GM21737 (cell line): ENCODE data around the gene CLEC10A.
"Not testable (repeated sequence)": the region's sequence is repeated elsewhere in the genome, so short reads cannot be mapped to it uniquely, and the experiment has no call there.

Experiments
- ATAC-seq: cut with Tn5 transposase; IDR thresholded peaks from one replicate; pipeline ENCODE4 v1.9.1; 2021; ENCODE audit warnings: mild to moderate bottlenecking, moderate library complexity; ENCODE audit not compliant: unreplicated experiment

CLEC10A gene

DNA sequence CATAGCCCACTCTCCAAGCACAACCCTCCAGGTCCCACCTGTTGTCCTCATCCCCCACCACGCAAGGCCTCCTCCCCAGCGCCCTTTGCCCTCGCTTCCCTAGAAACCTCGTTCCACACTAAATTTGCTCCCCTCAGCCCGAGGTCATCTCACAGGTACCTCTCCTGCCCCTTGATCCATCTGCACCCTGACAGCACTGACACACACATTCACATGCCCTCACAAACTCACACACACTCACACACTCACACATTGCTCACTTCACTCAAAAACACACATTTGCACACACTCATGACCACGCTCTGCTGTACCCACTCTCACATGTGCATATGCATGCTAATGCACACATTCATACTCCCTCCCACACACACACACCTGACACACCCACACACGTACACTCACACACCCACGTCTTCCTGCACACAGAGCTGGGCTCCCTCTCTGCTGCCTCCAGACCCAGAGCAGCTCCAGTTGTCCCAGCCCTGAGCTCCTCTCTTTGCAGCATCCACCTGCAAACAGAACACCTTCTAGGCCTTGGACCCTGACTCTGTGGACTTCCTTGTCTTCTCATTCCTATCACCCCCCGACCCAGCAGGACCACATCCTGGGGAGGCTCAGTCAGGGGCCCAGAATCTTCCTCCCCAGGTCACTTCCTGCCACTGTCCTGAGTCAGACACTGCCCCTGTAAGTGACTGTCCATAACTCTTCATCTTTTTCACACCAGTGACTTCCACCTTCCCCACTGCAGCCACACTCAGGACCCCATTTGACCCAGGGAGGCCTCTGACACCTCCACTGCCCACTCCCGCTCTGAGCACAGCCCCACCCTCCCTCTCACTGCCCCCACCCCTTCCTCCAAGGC lies 29.6 kb upstream of the CLEC10A start:
- no peak for ATAC-seq

DNA sequence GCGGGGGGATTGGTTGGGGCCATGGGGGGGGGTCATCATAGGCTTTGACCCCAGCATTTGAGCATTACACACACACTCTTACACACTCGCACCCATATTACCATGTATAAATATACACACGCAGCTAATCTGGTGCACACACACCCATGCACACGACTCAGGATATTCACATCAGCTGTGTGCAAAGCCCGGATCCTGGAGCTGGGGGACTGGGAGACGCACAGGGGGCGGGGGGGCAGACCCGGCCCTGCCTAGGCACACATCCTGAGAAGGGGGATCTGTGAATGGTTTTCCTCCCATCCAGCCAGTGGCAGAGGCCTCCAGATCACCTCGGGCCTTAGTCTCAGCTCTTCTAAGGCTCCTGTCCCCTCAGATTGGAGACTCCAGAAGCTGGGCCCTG lies 28.9 kb upstream of the CLEC10A start:
- ATAC-seq = no peak

DNA sequence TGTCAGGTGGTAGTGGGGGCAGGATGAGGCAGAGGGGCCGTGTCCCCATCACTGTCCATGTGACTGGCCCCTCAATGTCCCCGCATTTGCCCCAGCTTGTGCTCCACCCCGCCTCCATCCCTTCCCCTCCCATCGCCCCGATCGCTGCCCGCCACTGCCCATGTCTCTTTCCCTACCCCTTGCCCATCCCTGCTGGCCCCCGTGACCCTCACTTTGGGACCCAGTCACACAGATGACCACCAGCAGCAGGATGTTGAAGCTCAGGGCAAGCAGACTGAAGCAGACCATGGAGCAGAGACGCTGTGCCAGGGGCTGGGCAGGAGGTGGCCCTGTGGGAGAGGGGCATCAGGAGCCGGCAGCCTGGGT lies 28.5 kb upstream of the CLEC10A start:
- ATAC-seq = no peak

DNA sequence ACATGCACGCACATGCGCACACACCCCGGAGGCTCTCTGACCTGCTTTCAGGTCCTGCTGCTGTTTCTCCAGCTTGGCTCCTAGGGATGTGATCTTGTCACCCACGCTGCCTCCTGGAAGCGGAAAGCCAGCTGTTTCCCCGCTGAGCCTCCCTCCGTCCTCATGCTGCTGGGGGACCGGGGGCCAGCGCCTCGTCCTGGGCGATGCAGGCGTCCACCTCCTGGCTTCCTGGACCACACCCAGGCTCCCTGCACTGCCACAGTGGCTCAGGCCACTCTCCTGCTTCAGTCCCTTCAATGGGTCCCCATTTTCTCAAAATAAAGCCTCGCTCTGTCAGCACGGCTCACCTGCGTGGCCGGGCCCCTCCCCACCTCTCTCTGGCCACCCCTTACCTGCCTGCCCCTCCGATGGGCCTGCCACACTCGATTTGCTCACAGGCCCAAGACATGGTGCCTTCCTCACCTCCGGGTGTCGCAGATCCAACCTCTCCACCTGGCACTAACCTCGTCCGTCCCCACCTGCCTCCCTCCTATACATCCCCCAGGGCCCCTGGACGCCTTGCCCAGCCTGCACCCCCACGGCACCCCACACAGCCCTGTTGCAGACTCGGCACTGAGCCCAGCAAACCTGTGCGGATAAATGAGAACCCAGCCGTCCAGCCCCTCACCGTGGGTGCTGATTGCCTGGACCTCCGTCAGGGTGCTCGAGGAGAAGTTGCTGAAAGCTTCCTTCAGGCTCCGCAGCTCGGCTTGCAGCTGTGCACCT lies 27.9 kb upstream of the CLEC10A start:
- no peak for ATAC-seq

DNA sequence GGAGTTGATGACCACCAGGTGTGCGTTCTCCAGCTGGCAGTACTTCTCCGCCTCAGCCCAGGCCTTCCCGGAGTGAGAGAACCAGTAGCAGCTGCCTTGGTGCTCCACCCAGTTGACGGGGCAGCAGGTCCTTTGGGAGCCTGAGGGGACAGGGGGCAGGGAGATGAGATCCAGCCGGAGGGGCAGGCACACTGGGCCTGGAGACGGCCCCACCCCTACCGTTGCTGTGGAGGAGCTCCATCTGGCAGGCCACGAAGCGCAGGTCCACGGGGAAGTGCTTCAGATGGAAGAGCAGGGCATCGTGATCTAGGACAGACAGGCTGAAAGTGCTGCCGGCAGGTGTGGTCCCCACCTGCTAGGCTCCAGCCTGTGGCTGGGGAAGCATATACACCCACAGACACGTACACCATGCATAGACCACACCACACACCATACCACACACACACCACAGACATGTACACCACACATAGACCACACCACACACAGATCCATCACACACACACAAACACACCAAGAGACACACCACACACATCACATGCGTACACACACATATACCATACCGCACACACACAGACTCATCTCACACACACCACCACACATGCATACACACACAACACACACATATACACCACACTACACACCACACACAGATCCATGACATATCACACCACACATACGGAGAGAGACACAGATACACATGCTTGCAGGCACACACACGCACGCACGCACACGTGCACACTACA lies 27.1 kb upstream of the CLEC10A start:
- no peak for ATAC-seq

DNA sequence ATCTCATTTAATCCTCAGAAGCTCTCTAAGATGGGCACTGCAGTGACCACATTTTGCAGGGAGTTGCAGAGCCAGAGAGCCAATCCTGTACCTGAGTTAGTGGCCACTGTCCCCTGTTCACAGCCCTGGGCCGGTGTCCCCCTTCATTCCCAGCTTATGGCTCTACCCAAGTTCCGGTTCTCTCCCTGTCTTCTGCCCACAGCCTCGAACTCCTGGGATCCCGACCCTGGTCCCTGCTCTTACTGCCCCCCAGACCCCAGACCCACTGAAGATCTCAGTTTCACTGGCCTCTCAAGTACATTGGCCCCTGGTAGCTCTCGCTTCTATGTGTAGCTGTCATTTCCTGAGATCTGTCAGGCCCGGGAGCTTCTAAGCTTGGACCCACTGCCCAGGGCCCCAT lies 22.4 kb upstream of the CLEC10A start:
- ATAC-seq = no peak

DNA sequence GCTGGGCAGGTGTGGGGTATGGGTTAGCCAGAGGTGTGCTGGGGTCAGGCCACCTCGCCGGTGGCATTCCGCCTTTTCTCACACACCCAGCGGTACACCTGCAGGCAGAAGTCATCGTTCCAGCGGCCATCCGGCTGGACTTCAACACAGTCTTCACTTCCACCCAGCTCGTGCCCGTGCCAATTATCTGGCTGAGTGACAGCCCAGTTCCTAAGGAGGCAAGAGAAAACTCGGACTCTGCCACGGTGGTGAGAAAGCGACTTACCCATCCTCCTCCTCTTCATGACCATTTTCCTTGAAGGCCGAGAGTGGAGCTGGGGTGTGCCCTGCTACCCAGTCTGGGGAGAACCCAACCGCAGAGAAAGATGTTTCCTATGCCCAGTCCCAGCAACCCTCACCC lies 21.5 kb upstream of the CLEC10A start:
- no peak for ATAC-seq

DNA sequence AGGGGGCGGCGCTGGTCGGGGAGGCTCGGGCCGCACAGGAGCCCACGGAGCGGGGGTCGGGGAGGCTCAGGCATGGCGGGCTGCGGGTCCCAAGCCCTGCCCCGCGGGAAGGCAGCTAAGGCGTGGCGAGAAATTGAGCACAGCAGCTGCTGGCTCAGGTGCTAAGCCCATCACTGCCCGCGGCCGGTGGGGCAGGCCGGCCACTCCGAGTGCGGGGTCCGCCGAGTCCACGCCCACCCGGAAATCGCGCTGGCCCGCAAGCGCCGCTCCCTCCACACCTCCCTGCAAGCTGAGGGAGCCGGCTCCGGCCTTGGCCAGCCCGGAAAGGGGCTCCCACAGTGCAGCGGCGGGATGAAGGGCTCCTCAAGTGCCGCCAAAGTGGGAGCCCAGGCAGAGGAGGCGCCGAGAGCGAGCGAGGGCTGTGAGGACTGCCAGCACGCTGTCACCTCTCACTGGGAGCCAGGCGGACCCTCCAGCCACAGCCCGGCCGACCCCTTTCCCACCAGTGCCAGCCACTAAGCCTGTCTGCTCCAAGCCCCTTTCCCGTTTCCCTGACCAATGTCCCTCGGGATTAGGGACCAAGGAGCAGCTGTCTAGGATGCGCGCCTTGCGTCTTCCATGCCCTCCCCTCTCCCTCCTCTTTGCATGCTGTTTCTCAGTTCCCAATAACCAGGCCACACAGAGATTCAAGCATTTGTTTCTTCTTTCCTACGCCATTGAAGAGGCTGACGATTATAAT lies 20.8 kb upstream of the CLEC10A start:
- ATAC-seq = not testable (repeated sequence)

DNA sequence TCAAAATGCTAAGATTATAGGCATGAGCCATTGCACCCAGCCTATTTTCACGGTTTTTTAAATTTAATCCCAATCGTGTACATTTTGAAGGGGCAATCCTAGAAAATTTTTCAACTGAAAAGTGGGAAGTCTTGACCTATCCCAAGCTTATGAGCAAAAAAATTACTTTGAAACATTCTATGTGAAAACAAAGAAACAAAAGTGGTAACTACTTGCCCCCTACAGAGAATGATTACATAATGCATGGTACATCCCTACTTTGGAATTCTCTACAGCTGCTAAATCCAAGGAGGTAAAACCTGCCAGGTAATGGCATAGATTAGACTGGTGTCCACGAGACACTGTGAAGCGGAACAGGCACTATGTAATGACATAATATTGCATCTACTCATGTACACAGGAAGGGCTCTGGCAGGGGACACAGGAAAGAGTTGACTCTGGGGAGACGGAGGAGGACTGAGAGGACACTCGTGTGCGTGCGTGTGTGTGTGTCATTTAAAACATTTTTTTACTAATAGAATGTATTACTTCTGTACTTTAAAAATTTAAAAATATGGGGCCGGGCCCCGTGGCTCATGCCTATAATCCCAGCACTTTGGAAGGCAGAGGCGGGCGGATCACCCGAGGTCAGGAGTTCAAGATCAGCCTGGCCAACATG lies 18.9 kb upstream of the CLEC10A start:
- no peak for ATAC-seq

DNA sequence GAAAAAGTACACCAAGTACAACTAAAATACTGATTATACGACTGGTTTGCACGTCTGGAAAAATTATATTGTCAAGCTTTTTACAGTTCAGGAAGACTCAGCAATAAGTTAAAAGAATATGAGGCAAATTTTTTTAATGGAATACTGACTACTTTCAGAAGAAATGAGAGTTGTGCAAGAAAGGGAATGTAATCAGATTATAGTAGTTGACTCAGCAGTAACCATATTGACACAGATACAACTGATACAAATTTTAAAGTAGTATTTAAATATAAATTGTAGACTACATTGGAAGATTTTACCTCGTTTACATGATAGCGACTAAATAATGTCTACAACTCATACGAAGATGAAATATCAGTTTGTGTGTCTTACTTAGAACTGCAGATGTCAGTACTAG lies 17.9 kb upstream of the CLEC10A start:
- ATAC-seq = no peak

DNA sequence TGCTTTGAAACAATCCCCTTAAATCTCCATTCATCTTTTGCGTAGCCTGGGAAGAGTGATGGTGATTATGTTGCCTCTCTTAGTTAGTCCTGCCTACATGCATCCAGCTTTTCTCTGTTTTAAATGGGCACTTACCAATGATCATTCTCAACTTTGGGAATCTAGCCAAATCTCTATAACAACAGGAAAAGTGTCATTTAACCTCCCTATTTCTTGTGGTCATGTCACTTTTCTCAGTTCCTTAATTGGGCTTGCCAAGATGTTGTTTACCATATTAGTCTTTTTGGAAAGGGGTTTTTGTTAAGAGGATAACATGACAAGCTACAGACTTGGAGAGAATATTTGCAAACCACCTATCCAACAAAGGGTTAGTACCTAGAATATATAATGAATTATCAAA lies 15.6 kb upstream of the CLEC10A start:
- no peak for ATAC-seq

DNA sequence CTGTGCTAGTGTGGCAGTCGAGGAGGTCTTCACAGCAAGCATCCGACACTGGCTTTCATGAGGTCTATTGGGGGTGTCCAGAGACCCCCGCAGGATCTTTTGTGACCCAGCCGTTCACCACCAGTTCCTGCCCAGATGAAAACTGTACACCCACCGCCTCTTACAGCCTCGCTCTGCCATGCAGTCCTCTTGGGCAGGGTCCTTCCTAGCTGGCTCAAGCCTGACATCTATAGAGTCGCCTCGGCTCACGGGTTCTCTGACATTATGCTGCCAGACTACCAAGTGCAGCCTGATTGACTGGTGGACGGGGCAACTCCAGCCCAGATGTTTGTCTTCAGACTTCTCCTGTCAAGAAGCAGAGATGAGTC lies 14.6 kb upstream of the CLEC10A start:
- no peak for ATAC-seq

DNA sequence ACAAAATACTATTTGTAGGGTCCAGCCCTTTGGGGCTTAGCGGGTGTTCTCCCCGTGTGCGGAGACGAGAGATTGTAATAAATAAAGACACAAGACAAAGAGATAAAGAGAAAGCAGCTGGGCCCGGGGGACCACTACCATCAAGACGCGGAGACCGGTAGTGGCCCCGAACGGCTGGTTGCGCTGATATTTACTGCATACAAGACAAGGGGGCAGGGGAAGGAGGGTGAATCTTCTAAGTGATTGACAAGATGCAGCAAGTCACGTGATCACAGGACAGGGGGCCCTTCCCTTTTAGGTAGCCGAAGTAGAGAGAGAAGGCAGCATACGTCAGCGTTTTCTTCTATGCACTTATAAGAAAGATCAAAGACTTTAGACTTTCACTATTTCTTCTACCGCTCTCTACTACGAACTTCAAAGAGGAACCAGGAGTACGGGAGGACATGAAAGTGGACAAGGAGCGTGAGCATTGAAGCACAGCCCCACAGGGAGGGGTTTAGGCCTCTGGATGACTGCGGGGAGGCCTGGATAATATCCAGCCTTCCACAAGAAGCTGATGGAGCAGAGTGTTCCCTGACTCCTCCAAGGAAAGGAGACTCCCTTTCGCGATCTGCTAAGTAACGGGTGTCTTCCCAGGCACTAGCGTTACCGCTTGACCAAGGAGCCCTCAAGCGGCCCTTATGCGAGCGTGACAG lies 11.4 kb upstream of the CLEC10A start:
- not testable (repeated sequence) for ATAC-seq

DNA sequence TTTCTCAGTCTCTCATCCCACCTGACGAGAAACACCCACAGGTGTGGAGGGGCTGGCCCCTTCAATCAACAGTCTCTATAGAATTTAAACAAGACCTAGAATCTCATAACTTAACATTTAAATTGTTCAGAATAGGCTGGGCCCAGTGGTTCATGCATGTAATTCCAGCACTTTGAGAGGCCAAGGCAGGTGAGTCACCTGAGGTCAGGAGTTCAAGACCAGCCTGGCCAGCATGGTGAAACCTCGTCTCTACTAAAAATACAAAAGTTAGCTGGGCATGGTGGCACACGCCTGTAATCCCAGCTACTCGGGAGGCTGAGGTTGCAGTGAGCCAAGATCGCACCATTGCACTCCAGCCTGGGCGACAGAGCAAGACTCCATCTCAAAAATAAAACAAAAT lies 9.5 kb upstream of the CLEC10A start:
- not testable (repeated sequence) for ATAC-seq

DNA sequence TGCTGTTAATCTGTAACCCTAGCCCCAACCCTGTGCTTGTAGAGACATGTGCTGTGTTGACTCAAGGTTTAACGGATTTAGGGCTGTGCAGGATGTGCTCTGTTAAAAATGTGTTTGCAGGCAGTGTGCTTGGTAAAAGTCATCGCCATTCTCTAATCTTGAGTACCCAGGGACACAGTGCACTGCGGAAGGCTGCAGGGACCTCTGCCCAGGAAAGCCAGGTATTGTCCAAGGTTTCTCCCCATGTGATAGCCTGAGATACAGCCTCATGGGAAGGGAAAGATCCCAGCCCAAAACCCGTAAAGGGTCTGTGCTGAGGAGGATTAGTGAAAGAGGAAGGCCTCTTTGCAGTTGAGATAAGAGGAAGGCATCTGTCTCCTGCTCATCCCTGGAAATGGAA lies 8.4 kb upstream of the CLEC10A start:
- ATAC-seq = not testable (repeated sequence)

DNA sequence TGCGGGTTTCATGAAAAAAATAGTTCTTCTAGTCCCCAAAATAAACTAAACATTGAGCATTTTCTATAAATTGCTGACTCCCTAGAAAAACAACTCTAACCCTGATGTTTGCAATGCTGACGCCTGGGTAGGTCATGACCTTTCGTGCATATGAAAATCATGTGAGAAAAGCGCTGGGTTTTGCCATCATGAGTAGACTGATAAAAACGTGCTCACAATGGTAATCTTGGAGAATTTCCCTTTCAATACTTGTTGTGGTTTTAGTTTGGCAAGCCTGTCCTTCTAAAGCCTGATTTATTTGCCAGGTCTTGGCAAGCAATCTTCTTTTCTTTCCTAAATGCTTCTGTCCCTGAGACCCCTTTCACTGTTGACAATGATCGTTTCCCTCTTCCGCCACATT lies 4.0 kb upstream of the CLEC10A start:
- ATAC-seq = no peak

DNA sequence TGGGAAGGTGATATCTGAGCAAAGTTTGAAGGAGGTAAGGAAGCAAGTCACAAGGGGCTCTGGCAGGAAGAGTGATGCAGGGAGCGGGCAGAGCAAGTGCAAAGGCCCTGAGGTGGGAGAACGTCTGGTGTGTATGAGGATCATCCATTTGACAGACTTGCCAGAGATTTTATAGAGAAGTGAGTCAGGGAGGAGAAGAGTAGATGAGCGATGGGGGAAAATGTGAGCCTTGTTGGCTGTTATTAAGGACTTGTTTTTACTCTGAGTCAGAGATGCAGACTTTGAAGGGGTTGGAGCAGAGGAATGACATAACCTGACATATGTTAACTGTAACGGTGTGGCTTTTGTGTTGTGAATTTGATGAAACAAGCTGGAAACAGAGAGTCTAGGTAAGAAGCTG lies 3.5 kb upstream of the CLEC10A start:
- no peak for ATAC-seq

DNA sequence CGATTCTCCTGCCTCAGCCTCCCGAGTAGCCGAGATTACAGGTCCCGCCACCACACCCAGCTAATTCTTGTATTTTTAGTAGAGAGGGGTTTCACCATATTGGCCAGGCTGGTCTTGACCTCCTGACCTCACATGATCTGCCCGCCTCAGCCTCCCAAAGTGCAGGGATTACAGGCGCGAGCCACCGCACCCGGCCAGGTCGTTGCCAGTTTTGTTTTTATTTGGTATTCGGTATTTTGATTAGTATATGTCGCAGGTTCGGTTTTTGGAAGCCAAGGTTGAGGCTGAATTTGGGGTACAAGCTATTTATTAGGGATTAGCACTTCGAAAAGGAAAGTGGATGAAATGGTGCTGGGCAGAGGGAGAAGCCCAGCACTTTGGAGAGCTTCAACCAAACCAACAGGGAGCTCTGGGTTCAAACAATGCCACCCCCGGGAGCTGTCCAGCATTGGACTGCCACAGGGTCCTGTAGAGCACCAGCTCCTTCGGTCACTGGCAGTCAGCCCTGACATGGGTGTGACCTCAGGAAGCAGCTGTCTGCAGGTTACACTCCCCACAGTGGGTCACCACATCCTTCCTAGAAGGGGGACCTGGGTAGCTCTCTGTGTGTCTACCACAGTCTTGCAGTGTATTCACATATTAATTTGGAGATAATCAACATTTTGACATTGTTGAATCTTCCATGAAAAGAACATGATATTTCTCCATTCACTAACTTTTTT lies 1.5 kb upstream of the CLEC10A start:
- ATAC-seq = no peak

DNA sequence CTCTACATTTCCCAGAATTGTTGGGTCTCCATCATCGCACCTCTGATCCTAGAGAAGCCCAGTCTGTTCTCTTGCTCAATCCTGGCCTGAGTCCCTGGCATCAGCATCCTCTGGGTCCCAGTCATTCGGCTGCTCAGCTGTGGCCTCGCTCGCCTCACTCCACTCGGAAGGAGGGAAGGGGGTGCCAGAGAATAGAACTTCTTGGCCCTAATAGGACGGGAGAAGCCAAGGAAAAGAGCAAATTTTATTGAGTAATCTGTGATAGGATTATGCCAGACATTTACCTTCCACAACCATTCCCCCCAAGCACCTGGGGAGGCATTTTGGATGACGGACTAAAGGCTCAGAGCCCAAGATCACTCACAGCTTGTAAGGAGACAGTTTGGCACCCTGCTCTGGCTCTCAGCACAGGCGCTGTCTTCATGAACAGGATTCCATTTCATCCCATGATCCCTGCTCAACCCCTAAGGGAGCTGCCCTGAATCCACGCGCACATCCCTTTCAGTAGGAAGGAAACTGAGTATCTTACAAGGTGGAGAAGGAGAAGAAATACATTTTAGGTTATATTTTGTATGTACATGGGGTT lies 498 bp upstream of the CLEC10A start:
- no peak for ATAC-seq
